Pancreas (tissue), 10 donors: ENCODE data around the gene PIRT. TPM values are rescaled to one million over a fixed set of nuclear protein-coding genes. Genes with fewer than 3 reads are reported as not detected.

Experiments
- ATAC-seq, 4 donors: fragments of 200-7000 bp; cut with Tn5 transposase; one replicate each; pipeline versions ENCODE4 v1.8.0 to v1.9.1; 2020; ENCODE audit warnings: mild to moderate bottlenecking in 4 of 4, moderate library complexity in 4 of 4
- DNase-seq, 6 donors: peaks; one replicate each; pipeline ENCODE4 v3.0.0-alpha.2; 2020
- FAIRE-seq: peaks from 2 replicates; lab custom pipeline; 2012; peaks lifted over from hg19 to GRCh38; lab: Jason Lieb, UNC
- H3K27ac ChIP-seq, 4 donors: fragments of 200-600 bp; sonication (generic); 1 replicate in 3 of 4; 2 replicates in 1 of 4; pipeline versions ENCODE4 v1.5.0 to v1.8.0; 2020
- H3K27me3 ChIP-seq, 4 donors: fragments of 200-600 bp; one replicate each; pipeline ENCODE4 v1.8.0; 2021
- H3K36me3 ChIP-seq, 3 donors: fragments of 200-600 bp; sonication (generic) in 1 of 3; one replicate each; pipeline versions ENCODE4 v1.5.0 to v1.8.0; 2020 to 2021
- H3K4me1 ChIP-seq, 3 donors: fragments of 200-600 bp; one replicate each; pipeline ENCODE4 v1.8.0; 2021
- H3K4me3 ChIP-seq, 4 donors: fragments of 200-600 bp; sonication (generic) in 2 of 4; one replicate each; pipeline versions ENCODE4 v1.5.0 to v1.8.0; 2020 to 2021
- H3K9me3 ChIP-seq, 4 donors: fragments of 200-600 bp; one replicate each; pipeline ENCODE4 v1.8.0; 2021
- CTCF ChIP-seq, 4 donors: fragments of 200-600 bp; sonication (generic) in 3 of 4; IDR thresholded peaks; one replicate each; pipeline versions ENCODE4 v1.5.0 to v1.8.0; 2021; ENCODE audit warnings: antibody characterized with exemption in 4 of 4
- WGBS, 2 donors: extraction: QIAGEN DNeasy Blood & Tissue Kit; methylation state at CpG; one replicate each; pipeline ENCODE4 v1.1.7; 2013; 5-methylcytosine and 5-hydroxymethylcytosine counted together
- intact Hi-C, 3 donors: fragments of 100-400 bp; cut with DNase I; formaldehyde crosslinking; loops; one replicate each; pipeline versions ENCODE4 v1.11.1 to v1.14.2; 2022
- polyA plus RNA-seq, 2 donors: library from polyadenylated mRNA; stranded (reverse); fragments of 200-250 nt; gene quantifications; one replicate each; pipeline ENCODE4 v1.2.3, GENCODE V29; 2013
- total RNA-seq, 6 donors: library from RNA; stranded (reverse); fragmentation: NEBNext Ultra II Directional in 4 of 6; extraction: Animal tissue kit (Norgen Biotek cat#: 25700) in 4 of 6; gene quantifications; one replicate each; pipeline versions ENCODE4 v1.2.1 to v1.2.4, GENCODE V29; 2021 to 2023
- donor health status: healthy with polysubstance abuse.
- donor health status: DM: no; HTN: no; CAD: no; lungs with moderate emphysema.
- donor health status: DM: no; HTN: no; CAD: no.
- donor health status: control.
- donor health status: control.
- donor health status: Bipolar disorder and iron deficiency.
- donor health status: DM: yes; HTN: yes; CAD: no.
- donor health status: DM: no; HTN: no; CAD: no.
- donor health status: DM: no; HTN: no; CAD: no.
- donor health status: DM: yes; HTN: yes; CAD: no.

Gene PIRT
- total and polyA plus RNA-seq, 8 donors: 0.03 to 0.28 (median 0.05) TPM; not detected in 3

- no peak overlapping the region for H3K27ac ChIP-seq
- no peaks in the 10 kb centered on the region for H3K36me3 ChIP-seq
- no peaks in the 10 kb centered on the region for H3K27me3 ChIP-seq
- 41 to 56% methylated on average over 1 of the region's 1 CpG for WGBS, 2 donors
- no peaks in the 10 kb centered on the region for H3K4me1 ChIP-seq
- FAIRE-seq: no peak
- no peak for ATAC-seq
- DNase-seq: no peak
- no peak overlapping the region for H3K4me3 ChIP-seq
- intact Hi-C loops: no loop called here
- TF ChIP-seq CTCF (IDR thresholded peaks at IDR 0.05): no peak
- no peaks in the 10 kb centered on the region for H3K9me3 ChIP-seq
These were observed 23.8 kb downstream of the PIRT start for GRCh38 chr17:10814075-10814474.

- Histone ChIP-seq H3K4me1 (no peaks in the 10 kb centered on the region), H3K27me3 (no peaks in the 10 kb centered on the region), H3K4me3 (no peak overlapping the region), H3K9me3 (no peaks in the 10 kb centered on the region), H3K27ac (no peak overlapping the region), H3K36me3 (no peaks in the 10 kb centered on the region)
- TF ChIP-seq CTCF (IDR thresholded peaks at IDR 0.05): no peak
- peak in 3 of 6 donors; percentile 22 to 59 (median 58) for DNase-seq
- WGBS, 2 donors: 70 to 87% methylated on average over 4 to 5 of the region's 5 CpGs
- intact Hi-C loops: no loop called here
- FAIRE-seq: no peak
- peak in 2 of 4 donors; percentile 38 to 68 for ATAC-seq
These were observed 25.2 kb downstream of the PIRT start for GRCh38 chr17:10812674-10813073.

GRCh38 chr17:10809605-10810004 lies 28.3 kb downstream of the PIRT start:
- no peak overlapping the region for H3K4me3 ChIP-seq
- ATAC-seq (no peak), FAIRE-seq (no peak), DNase-seq (no peak)
- no peaks in the 10 kb centered on the region for H3K4me1 ChIP-seq
- H3K27me3 ChIP-seq: no peaks in the 10 kb centered on the region
- TF ChIP-seq CTCF (IDR thresholded peaks at IDR 0.05): no peak
- H3K27ac ChIP-seq: no peak overlapping the region
- WGBS, 2 donors: 91 to 94% methylated on average over 4 of the region's 4 CpGs
- intact Hi-C loops: no loop called here
- H3K9me3 ChIP-seq: no peaks in the 10 kb centered on the region
- no peaks in the 10 kb centered on the region for H3K36me3 ChIP-seq

- no peak for TF ChIP-seq CTCF (IDR thresholded peaks at IDR 0.05)
- no peak overlapping the region for H3K4me3 ChIP-seq
- no peaks in the 10 kb centered on the region for H3K4me1 ChIP-seq
- H3K9me3 ChIP-seq: no peaks in the 10 kb centered on the region
- peak in 1 of 6 donors; percentile 22 for DNase-seq
- ATAC-seq: no peak
- no peaks in the 10 kb centered on the region for H3K27me3 ChIP-seq
- intact Hi-C loops: no loop called here
- no peak for FAIRE-seq
- 86 to 91% methylated on average over 7 of the region's 7 CpGs for WGBS, 2 donors
- H3K36me3 ChIP-seq: no peaks in the 10 kb centered on the region
- no peak overlapping the region for H3K27ac ChIP-seq
These were observed 30.2 kb downstream of the PIRT start for GRCh38 chr17:10807704-10808128.

- no peaks in the 10 kb centered on the region for H3K27me3 ChIP-seq
- no peak overlapping the region for H3K4me3 ChIP-seq
- no peak for TF ChIP-seq CTCF (IDR thresholded peaks at IDR 0.05)
- no peaks in the 10 kb centered on the region for H3K36me3 ChIP-seq
- ATAC-seq: no peak
- no peaks in the 10 kb centered on the region for H3K9me3 ChIP-seq
- intact Hi-C loops: no loop called here
- no peaks in the 10 kb centered on the region for H3K4me1 ChIP-seq
- no peak for FAIRE-seq
- DNase-seq: peak in 1 of 6 donors; percentile 11
- H3K27ac ChIP-seq: no peak overlapping the region
- WGBS, 2 donors: 80 to 86% methylated on average over 9 of the region's 9 CpGs
These were observed 31.2 kb downstream of the PIRT start for GRCh38 chr17:10806545-10807262.
